ENCODE measurements around the gene MORC4.

DNA sequence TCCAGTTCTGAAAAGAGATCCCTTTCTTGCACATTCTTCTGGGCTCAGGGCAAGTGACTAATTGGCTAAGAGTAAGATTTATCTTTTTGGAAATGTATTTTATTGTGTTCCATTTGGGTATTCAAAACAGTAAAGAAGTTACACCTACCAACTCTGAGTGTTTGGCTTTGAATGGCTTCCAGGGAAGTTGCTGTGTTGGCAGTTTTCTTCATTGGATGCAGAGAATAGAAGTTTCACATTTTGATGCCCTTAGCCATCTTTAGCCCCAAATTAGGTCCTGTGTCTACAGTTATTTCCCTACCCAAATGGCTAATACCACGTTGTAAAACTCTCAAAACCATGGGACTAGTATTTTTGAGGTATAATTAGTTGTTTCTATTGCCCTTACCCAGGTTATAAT lies 29.7 kb upstream of the MORC4 start:
- TF ChIP-seq, protein P1, sequence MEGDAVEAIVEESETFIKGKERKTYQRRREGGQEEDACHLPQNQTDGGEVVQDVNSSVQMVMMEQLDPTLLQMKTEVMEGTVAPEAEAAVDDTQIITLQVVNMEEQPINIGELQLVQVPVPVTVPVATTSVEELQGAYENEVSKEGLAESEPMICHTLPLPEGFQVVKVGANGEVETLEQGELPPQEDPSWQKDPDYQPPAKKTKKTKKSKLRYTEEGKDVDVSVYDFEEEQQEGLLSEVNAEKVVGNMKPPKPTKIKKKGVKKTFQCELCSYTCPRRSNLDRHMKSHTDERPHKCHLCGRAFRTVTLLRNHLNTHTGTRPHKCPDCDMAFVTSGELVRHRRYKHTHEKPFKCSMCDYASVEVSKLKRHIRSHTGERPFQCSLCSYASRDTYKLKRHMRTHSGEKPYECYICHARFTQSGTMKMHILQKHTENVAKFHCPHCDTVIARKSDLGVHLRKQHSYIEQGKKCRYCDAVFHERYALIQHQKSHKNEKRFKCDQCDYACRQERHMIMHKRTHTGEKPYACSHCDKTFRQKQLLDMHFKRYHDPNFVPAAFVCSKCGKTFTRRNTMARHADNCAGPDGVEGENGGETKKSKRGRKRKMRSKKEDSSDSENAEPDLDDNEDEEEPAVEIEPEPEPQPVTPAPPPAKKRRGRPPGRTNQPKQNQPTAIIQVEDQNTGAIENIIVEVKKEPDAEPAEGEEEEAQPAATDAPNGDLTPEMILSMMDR (IDR thresholded peaks at IDR 0.05) = no peak
- TF ChIP-seq POLR2A (IDR thresholded peaks at IDR 0.05) = no peak

All from heart left ventricle (tissue), 13 donors.